SH-SY5Y (cell line): ENCODE results near the gene VAT1L.

Experiments
- GATA2 ChIP-seq: IDR thresholded peaks from 2 replicates; pipeline ENCODE4 v1.6.1; 2011; ENCODE audit warnings: mild to moderate bottlenecking, low read depth, low read length
- GATA3 ChIP-seq: IDR thresholded peaks from 2 replicates; pipeline ENCODE4 v1.6.1; 2011; ENCODE audit warnings: low read depth, mild to moderate bottlenecking, low read length, moderate library complexity

Gene VAT1L

GRCh38 chr16:77788181-77789084 lies at the start of gene VAT1L:
VAT1L (plus strand) TSS chr16:77788564; CDS start chr16:77788683, 119 bp downstream.
- no peak for TF ChIP-seq GATA2
- TF ChIP-seq GATA3 = no peak

DNA sequence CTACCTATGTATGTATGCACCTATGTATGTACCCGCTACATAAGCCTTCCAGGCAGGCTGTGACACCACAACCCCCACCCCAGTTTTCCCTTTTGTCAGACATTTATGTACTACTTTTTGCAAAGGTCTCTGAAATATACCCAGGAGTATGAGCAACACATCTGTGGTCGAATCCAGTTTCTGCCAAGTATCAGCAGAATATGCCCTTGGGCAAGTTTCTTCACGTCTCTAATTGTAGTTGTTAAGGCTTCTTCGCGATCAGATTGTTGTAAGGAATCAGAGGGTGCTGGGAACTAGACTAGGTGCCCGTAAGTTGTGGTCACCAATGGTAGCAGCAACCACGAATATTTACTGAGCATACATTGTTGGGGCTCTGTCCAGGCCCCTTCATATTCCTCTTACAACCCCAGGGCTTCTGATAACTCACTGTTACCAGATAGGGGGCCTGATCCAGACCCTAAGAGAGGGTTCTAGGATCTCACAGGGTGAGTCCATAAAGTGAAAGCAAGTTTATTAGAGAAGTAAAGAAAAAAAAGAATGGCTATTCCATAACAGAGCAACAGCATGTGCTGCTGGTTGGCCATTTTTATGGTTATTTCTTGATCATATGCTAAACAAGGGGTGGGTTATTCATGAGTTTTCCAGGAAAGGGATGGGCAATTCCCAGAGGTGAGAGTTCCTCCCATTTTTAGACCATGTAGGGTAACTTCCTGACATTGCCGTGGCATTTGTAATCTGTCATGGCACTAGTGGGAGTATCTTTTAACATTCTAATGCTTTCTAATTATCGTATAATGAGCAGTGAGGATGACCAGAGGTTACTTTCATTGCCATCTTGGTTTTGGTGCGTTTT lies 49.4 kb upstream of the VAT1L start:
- no peak for TF ChIP-seq GATA3
- TF ChIP-seq GATA2 = no peak

DNA sequence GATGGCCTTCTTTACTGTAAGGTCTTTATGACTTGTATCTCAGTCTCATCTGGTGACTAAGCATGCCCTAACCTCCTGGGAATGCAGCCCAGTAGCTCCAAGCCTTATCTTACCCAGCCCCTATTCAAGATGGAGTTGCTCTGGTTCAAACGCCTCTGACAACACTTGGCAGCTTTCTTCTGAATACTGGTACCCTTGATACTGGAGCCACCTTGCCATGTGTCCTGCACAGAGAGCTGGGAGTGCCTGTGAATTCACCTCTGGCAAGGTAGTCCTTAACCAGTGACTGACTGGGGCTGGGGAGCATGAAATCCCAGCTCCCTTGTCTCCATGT lies 48.8 kb upstream of the VAT1L start:
- no peak for TF ChIP-seq GATA2
- no peak for TF ChIP-seq GATA3

- TF ChIP-seq GATA2 = no peak
- no peak for TF ChIP-seq GATA3
These were observed 44.2 kb upstream of the VAT1L start for GRCh38 chr16:77744141-77744540.

- TF ChIP-seq GATA2 = no peak
- no peak for TF ChIP-seq GATA3
These were observed 42.4 kb upstream of the VAT1L start for GRCh38 chr16:77745972-77746371.

DNA sequence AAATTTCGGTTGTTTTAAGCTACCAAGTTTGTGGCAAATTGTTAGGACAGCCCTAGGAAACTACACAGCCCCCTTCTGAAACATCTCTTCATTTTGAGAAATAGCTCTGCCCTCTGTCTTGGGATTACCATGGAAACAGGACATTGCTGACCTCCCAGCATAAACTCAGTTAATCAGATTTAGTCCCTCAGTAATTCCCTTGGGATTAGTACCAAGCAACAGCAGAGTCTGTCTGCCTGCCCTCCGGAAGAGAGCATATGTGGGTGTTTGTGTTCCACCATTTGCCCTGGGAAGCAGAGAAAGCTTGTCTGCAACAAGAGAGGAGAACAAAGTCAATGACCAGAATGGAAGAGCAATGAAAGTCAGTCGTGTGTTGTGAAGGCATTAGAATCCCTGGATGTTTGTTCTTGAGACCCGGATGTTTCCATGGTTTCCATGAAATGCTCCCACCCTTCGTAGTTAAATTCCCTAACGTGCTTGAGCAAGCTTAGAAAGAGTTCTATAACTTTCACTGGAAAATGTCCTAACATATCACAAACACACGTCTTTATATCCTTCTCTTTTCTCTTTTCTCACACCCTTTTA lies 39.9 kb upstream of the VAT1L start:
- TF ChIP-seq GATA2 (no peak), GATA3 (no peak)

DNA sequence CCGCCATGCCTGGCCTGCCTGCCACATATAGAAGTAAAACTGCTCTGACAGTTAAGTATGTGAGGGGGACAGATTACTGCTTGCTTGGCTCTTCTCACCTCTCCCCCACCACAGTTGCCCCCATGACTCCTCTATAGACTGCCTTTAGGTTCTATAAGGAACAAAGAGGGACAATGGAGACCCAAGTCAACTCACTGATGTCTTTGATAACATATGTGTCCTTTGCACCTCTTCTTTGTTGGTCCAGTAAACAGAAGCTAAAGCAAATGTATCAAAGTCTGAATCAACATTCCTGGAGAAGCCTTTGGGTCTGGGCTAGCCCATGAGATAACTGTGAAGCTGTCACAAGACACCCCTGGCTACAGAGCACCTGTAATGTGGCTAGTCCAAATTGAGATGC lies 38.9 kb upstream of the VAT1L start:
- TF ChIP-seq GATA3 = no peak
- TF ChIP-seq GATA2 = no peak

DNA sequence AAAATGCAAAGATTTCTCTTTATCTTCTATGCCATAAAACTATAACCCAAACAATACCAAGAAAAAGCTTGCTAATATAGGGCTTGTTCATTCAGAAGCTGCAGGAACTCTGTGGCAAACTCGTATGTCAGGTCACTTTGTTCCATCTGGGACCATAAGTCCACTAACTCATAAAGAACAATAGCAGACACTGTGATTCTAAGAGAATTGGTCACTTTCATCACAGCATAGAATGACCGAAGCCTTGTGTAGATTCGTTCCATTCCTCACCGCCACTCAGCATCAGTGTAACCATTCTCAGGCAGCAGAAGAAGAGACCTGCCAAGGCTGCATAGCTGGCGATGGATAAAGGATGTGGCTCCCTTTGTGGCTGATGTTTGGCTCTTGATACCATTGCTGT lies 30.3 kb upstream of the VAT1L start:
- TF ChIP-seq GATA2 (no peak), GATA3 (no peak)

DNA sequence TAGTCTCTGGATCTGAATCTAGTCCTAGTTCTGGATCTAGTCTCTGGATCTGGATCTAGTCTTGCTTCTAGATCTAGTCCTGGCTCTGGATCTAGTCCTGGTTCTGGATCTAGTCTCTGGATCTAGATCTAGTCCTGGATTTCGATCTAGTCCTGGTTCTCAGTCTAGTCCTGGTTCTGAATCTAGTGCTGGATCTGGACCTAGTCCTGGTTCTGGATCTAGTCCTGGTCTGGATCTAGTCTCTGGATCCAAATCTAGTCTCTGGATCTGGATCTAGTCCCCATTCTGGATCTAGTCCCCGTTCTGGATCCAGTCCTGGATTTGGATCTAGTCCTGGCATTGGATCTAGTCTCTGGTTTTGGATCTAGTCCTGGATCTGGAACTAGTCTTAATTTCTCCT lies 29.9 kb upstream of the VAT1L start:
- TF ChIP-seq GATA2 (no peak), GATA3 (no peak)

DNA sequence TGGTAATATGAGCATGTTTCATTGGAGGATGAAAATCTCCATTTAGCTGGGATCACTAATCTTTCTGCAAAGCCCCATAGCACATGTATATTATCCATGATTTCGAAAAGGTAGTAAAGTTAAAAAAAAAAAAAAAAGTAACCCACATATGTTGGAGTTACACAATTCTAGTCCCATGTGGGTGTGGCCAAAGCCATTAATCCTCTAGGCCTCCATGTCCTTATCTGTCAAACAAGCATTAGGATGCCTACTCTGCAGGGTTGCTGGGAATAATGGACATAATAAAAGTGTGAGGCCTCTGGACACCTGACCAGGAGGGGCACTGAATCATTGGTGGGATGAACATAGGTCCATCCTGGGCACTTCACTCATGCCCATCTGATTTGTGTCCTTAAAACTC lies 29.2 kb upstream of the VAT1L start:
- TF ChIP-seq GATA3 = no peak
- TF ChIP-seq GATA2 = no peak

DNA sequence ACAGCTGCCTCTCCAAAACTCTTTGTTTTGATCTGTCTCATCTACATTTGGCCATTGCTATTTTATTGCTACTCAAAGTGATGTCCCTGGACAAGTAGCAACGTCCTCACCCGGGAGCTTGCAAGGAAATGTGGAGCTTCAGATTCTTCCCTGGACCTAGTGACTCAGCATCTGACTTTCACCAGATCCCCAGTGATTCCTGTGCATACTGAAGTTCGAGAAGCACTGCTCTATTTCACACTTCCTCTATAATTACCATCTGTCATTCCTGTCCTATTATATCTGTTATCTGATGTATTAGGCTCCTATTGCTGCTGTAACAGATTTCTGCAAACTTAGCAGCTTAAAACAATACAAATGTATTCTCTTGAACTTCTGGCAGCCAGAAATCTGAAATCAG lies 28.5 kb upstream of the VAT1L start:
- TF ChIP-seq GATA3 (no peak), GATA2 (no peak)

- TF ChIP-seq GATA3 = no peak
These were observed 27.6 kb upstream of the VAT1L start for GRCh38 chr16:77760800-77761199.

DNA sequence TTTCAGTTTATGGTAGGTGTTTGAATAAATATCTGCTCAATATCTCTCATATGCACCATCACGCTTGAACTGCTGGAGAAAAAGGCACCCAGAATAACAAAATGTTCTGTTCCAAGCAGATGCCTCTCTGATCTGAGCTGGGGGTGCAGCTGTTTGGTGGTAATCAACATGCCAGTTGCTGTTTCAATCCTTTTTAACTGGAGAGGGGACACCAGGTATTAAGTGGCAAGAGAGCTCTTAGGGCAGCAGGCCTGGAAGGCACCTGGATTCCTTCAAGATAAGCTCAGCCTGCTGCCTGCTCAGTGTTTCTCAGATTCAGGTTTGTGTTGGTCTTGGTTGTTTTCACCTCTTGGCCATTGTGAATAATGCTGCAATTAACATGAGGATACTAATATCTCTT lies 27.2 kb upstream of the VAT1L start:
- TF ChIP-seq GATA2 (no peak; the same call in 1 of the 2 replicates), GATA3 (no peak)

DNA sequence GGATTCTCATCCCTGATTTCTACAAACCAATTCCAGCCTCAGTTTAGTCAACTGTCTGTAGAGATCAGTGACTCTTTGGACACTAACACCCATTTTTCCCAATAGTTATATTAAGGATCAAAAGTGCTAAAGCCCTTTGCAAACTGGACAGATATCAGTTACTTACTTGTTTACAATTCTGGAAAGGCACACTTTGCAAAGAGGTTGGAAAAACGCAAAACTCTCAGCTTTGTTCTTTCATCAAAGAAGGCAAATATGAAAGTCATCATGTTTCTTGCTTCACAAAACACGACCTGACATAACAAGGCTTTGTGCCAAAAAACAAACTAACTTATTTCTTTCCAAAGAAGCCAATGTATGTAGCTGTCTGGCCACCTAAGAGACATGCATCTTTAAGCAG lies 26.1 kb upstream of the VAT1L start:
- TF ChIP-seq GATA3 = no peak
- TF ChIP-seq GATA2 = no peak
